GM12872 (cell line): Measurements from ENCODE around the gene ATP2C2.

Experiments
- CTCF ChIP-seq: IDR thresholded peaks from 3 replicates; pipeline ENCODE4 v1.5.1; 2011; ENCODE audit warnings: low read depth, mild to moderate bottlenecking, low read length, moderate library complexity; ENCODE audit not compliant: insufficient read depth

Gene ATP2C2

GRCh38 chr16:84462296-84463210 lies 94.2 kb downstream of the ATP2C2 start:
- no peak for TF ChIP-seq CTCF

DNA sequence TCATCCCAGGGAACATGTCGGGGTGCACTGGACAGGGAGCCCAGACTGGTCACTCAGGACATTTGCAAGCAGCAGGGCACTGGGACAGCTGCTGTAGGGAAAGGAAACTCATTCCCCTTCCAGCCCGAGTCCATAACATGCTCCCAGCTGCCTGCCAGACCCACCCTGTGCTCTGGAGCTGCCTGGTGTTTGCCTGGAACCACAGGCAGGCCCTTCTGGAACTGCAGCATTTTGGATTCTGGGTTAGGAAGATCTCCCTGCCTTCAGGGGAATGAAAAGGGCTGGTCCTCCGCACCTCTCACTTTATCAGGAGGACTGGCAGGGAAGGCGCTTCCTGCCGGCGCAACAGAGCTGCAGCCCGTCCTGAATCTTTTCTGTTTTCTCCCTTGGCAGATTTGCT lies 94.9 kb downstream of the ATP2C2 start:
- TF ChIP-seq CTCF = no peak

GRCh38 chr16:84464116-84464515 lies 95.8 kb downstream of the ATP2C2 start:
- no peak for TF ChIP-seq CTCF

- TF ChIP-seq CTCF = no peak
Measured at GRCh38 chr16:84465154-84465553, 96.8 kb downstream of the ATP2C2 start.

- TF ChIP-seq CTCF = no peak
Measured at GRCh38 chr16:84466692-84467091, 98.4 kb downstream of the ATP2C2 start.

DNA sequence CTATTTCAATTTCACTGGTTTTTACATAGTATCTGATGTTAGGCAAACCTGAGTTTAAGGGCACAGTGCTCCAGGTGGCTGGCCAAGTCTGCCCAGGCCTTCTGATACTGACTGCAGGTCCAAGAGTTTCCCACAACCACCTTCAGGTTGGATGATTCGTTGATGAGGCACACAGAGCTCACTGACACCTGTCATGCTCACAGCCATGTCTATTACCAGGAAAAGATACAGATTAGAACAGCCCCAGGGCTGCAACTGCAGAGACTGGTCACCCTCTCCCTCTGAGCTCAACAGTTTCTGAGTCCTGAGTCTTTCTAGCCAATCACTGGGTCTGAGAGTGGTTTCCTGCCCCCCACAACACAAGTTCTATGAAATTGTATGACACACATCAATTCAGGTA lies 98.9 kb downstream of the ATP2C2 start:
- TF ChIP-seq CTCF = no peak

GRCh38 chr16:84467709-84468108 lies 99.4 kb downstream of the ATP2C2 start:
- TF ChIP-seq CTCF = no peak
